ENCODE measurements around the gene ARSB.
"Not testable (repeated sequence)": the region's sequence is repeated elsewhere in the genome, so short reads cannot be mapped to it uniquely, and the experiment has no call there.

ARSB gene

DNA sequence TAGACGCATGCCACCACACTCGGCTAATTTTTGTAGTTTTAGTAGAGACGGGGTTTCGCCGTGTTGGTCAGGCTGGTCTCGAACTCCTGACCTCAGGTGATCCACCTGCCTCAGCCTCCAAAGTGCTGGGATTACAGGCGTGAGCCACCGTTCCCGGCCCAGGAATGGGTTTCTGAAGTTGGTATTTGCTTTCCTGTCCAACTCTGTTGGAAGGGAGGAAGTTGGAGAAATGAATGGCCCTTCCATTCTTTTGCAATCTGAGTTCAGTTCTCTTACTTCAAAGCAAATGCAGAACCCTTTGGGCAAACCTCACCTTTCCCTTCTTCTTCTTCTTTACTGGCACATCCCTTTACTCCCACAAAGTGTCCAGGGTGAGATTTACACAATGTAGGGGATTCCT lies 1.9 kb downstream of the ARSB start:
- not testable (repeated sequence) for H3K9me3 ChIP-seq (ENCODE audit: control insufficient read depth, insufficient read depth, low read length); H3K9ac ChIP-seq (ENCODE audit: low read depth, low read length); H3K36me3 ChIP-seq (ENCODE audit: insufficient read depth, low read length); H3K4me1 ChIP-seq (ENCODE audit: insufficient read depth, low read length)

DNA sequence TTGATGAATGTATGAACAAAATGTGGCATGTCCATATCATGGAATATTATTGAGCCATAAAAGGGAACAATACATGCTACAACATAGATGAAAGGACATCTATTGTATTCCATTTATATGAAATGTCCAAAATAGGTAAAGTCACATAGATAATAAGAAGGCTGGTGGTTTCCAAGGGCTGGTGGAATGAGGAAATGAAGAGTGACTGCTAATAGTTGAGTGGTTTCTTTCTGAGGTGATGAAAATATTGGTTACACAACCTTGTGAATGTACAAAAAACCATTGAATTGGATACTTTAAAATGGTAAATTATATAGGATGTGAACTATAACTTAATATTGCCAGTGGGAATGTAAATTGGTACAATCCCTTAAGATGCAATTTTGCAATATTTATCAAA lies 5.2 kb downstream of the ARSB start:
- no peaks in the 10 kb centered on the region; the same call in 1 of the 2 replicates for H3K4me1 ChIP-seq (ENCODE audit: insufficient read depth, low read length)

DNA sequence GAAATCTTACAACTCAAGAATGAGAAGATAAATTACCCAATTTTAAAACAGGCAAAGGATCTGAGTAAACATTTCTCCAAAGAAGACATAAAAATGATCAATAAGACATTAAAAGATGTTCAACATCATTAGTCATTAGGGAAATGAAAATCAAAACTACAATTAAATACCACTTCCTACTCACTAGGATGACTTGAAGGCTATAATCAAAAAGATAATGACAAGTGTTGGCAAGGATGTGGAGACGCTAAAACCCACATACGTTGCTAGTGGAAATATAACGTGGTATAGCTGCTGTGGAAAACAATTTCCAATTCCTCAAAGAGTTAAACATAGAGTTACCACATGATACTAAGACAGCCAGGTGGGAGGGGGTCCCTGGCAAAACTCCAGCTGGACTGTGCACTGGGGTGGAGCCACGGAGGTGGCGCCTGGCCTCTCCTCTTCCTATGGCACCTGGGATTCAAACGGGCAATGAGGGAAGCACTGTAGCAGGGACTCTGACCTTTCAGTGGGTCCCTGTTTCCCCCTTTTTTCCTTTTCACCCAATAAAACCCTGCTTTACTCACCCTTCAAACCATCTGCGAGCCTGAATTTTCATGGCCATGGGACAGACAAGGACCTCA lies 5.9 kb downstream of the ARSB start:
- H3K9ac ChIP-seq (ENCODE audit: low read depth, low read length), result no peak overlapping the region
- no peaks in the 10 kb centered on the region for H3K36me3 ChIP-seq (ENCODE audit: insufficient read depth, low read length)
- no peaks in the 10 kb centered on the region; the same call in 1 of the 2 replicates for H3K4me1 ChIP-seq (ENCODE audit: insufficient read depth, low read length)
- H3K9me3 ChIP-seq (ENCODE audit: control insufficient read depth, insufficient read depth, low read length), result no peaks in the 10 kb centered on the region

More for the DNA sequence above, 5.2 kb downstream of the ARSB start:
- Histone ChIP-seq H3K9me3 (ENCODE audit: control insufficient read depth, insufficient read depth, low read length) (no peaks in the 10 kb centered on the region), H3K36me3 (ENCODE audit: insufficient read depth, low read length) (no peaks in the 10 kb centered on the region), H3K9ac (ENCODE audit: low read depth, low read length) (no peak overlapping the region)

DNA sequence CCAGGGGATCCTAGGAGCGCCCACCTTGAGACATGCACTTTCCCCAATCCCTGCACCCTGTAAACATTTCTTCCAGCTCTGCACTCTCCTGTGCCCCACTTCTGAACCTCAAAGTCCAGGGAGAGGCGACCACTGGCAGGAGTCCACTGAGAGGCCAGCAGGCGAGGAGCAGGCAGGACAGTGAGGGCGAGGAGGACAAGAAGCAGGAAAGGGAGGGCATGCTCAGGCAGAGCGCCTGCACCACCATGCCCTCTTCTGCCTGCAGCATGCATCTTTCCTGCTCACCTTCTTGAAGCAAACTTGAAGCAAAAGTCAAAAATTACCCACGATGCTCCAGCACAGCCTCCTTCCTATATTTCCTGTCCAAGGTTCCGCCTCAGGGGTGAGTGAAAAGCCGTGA lies 10.1 kb downstream of the ARSB start:
- Histone ChIP-seq H3K9ac (ENCODE audit: low read depth, low read length) (no peak overlapping the region), H3K36me3 (ENCODE audit: insufficient read depth, low read length) (no peaks in the 10 kb centered on the region), H3K9me3 (ENCODE audit: control insufficient read depth, insufficient read depth, low read length) (no peaks in the 10 kb centered on the region), H3K4me1 (ENCODE audit: insufficient read depth, low read length) (no peaks in the 10 kb centered on the region; the same call in 1 of the 2 replicates)

DNA sequence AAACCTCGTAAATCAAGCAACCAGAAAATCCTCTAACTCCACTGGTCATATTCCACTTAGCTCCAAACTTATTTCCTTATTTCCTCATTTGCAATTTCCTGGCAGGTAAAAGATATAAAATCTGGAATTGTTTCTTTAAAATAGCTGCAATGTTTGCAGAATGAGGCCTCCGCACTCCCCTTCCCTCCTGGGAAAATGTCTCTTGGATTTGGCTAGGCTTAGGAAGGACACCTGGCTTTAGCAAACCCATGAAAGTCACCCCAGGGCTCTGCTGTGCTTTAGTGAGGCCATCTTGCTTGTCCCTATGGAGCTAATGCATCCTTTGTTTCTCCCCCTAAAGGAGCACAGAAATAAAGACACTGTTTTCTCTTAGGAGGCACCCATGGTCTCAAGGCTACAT lies 10.5 kb downstream of the ARSB start:
- no peak overlapping the region for H3K9ac ChIP-seq (ENCODE audit: low read depth, low read length)
- no peaks in the 10 kb centered on the region for H3K9me3 ChIP-seq (ENCODE audit: control insufficient read depth, insufficient read depth, low read length)
- H3K36me3 ChIP-seq (ENCODE audit: insufficient read depth, low read length), result no peaks in the 10 kb centered on the region
- H3K4me1 ChIP-seq (ENCODE audit: insufficient read depth, low read length), result no peaks in the 10 kb centered on the region; the same call in 1 of the 2 replicates

DNA sequence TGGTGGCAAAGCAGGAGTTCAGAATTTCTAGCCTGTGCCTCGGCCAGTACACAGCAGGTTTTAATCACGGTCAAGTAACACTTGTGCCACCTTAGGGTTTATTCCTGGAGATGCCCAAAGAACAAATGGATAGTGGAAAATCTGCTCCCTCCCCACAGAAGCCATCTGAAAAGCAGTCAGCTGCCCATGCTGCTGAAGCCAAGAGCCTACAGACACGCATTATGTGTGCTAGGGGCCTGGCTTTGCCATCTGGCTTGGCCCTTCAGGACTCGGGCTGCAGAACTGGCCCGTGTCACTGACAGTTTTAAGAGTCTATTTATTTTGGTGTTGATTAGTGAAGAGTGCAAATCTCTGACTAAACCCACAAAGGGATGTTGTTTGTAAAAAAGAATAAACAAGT lies 11.1 kb downstream of the ARSB start:
- no peaks in the 10 kb centered on the region for H3K36me3 ChIP-seq (ENCODE audit: insufficient read depth, low read length)
- H3K9me3 ChIP-seq (ENCODE audit: control insufficient read depth, insufficient read depth, low read length), result no peaks in the 10 kb centered on the region

DNA sequence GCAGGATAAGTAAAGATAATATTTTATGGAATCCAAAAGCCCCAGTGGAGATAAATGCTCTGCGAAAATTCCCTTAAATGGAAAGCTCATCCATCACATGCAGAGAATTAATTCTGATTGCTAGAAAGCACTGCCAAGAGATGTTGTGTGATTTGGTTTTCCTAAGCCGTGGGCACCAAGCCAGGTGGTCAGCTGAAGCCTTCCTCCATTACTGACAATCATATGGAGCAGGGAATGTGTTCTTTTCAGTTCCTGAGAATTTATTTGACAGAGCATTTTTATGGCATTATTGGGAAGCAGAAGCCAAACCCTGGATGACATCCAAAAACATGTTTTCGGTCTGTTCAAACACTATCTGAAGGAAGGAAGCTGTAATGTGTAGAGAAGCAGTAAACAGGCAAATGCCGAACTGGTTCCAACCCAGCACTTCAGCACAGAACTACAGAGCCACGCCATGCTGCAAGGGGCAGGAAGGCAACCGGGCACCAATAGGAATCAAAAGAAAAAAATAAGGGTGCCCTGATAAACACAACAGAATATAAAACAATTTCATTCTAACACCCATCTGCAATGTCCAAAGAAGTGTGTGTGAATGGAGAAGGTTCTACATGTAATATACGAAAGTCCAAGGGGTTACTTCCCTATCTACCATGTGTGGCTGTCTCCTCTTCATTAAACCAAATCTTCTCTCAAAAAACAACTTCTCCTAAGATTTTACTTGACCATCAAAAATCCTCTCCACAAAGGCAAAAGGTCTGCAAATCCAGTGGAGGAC lies 12.3 kb downstream of the ARSB start:
- Histone ChIP-seq H3K36me3 (ENCODE audit: insufficient read depth, low read length) (no peaks in the 10 kb centered on the region), H3K4me1 (ENCODE audit: insufficient read depth, low read length) (no peaks in the 10 kb centered on the region; the same call in 1 of the 2 replicates), H3K9me3 (ENCODE audit: control insufficient read depth, insufficient read depth, low read length) (no peaks in the 10 kb centered on the region), H3K9ac (ENCODE audit: low read depth, low read length) (no peak overlapping the region)

More for the DNA sequence above, 11.1 kb downstream of the ARSB start:
- Histone ChIP-seq H3K4me1 (ENCODE audit: insufficient read depth, low read length) (no peaks in the 10 kb centered on the region; the same call in 1 of the 2 replicates), H3K9ac (ENCODE audit: low read depth, low read length) (no peak overlapping the region)

DNA sequence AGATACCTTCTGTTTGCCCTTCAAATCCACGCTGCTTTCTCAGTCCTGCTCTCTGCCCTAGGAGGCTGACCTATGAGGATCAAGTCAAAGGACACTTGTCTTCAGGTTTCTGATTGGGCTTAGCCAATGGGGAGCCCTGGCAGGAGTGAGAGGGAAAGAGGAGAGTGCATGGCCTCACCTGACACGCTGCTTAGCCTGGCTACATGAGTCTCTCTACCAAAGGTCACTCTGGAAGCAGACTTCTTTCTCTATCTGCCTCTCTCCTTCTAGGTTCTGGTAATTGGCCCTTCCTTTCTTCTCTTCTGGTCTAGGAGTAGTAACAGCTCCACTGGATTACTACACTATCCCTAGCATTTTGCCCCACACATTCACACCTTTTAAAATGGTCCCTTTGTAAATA lies 13.1 kb downstream of the ARSB start:
- Histone ChIP-seq H3K4me1 (ENCODE audit: insufficient read depth, low read length) (no peaks in the 10 kb centered on the region; the same call in 1 of the 2 replicates), H3K36me3 (ENCODE audit: insufficient read depth, low read length) (no peaks in the 10 kb centered on the region), H3K9ac (ENCODE audit: low read depth, low read length) (no peak overlapping the region), H3K9me3 (ENCODE audit: control insufficient read depth, insufficient read depth, low read length) (no peaks in the 10 kb centered on the region)

DNA sequence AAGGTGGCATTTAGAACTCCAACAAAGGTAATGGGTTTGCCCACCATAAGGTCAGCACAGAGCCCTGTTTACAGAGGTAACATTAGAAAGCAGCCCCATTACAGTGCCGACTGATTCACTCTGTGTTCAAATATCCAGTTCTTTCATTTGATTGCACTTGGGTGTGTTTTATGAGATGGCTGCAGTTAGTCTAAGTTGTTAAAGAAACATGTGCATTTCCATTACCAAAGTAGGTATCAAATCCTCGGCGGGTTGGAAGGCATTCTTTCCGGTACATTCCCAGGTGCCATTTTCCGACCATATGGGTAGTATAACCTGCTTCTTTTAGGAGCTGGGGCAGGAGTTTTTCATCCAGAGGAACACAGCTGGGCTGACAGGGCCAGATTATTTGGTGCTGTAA lies 16.3 kb downstream of the ARSB start:
- no peaks in the 10 kb centered on the region for H3K4me1 ChIP-seq (ENCODE audit: insufficient read depth, low read length)
- no peaks in the 10 kb centered on the region for H3K36me3 ChIP-seq (ENCODE audit: insufficient read depth, low read length)
- H3K9me3 ChIP-seq (ENCODE audit: control insufficient read depth, insufficient read depth, low read length), result no peaks in the 10 kb centered on the region
- no peak overlapping the region for H3K9ac ChIP-seq (ENCODE audit: low read depth, low read length)

DNA sequence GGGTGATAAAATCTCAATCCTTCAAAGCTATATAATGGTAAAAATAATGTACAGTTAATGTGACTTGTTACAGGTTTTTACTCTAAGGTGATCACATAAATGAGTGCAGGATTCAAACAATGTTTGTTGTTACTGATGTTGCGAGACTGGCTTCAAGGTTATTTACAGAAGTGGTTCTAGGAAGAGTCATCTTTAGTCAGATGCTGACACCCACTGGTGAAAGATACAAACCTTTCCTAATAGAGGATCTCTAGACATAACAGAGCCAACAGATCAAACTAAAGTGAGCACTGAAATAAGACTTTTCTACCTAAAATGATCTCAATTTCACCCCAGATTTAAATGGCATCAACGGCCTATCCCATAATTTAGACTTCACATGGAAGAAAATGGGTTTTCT lies 20.2 kb downstream of the ARSB start:
- no peaks in the 10 kb centered on the region for H3K4me1 ChIP-seq (ENCODE audit: insufficient read depth, low read length)
- no peaks in the 10 kb centered on the region for H3K36me3 ChIP-seq (ENCODE audit: insufficient read depth, low read length)
- no peaks in the 10 kb centered on the region for H3K9me3 ChIP-seq (ENCODE audit: control insufficient read depth, insufficient read depth, low read length)
- no peak overlapping the region for H3K9ac ChIP-seq (ENCODE audit: low read depth, low read length)

DNA sequence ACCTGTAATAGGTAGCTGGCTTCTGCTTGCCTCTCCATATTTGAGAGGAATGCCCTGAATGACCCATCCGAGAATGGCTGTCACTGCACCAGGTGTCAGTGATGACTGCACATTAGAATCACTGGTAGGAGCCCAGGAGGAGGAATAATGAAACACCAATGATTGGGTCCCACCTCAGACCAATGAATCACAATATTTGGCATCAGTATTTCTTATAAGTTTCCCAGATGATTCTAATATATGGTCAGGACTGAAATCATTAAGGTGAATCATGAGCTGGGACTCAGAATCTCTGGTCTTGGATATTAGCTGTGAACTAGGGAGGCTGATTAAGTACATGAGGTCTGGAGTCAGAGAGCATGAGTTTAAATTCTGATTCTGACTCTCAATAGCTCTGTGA lies 23.4 kb downstream of the ARSB start:
- Histone ChIP-seq H3K36me3 (ENCODE audit: insufficient read depth, low read length) (no peaks in the 10 kb centered on the region), H3K4me1 (ENCODE audit: insufficient read depth, low read length) (no peaks in the 10 kb centered on the region), H3K9ac (ENCODE audit: low read depth, low read length) (no peak overlapping the region), H3K9me3 (ENCODE audit: control insufficient read depth, insufficient read depth, low read length) (no peaks in the 10 kb centered on the region)

DNA sequence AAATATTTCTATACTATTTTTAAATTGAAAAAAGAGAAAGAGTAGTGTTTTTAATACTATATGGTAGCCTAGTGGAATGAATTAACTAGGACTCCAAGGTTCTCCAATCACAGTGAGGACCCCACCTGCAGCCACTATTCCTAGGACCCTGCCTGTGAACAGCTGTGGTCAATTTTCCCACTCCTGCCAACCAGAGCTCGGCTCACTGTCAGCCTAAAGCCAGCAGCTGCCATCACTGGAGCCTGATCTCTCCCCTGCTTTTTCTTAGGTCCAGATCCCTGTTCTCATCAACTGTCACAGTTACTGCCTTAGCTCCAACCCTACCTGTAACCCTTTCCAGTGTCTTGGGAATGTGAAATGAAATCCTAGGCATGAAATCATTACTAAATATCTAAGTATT lies 25.3 kb downstream of the ARSB start:
- Histone ChIP-seq H3K9ac (ENCODE audit: low read depth, low read length) (no peak overlapping the region), H3K9me3 (ENCODE audit: control insufficient read depth, insufficient read depth, low read length) (no peaks in the 10 kb centered on the region), H3K36me3 (ENCODE audit: insufficient read depth, low read length) (no peaks in the 10 kb centered on the region), H3K4me1 (ENCODE audit: insufficient read depth, low read length) (no peaks in the 10 kb centered on the region)

DNA sequence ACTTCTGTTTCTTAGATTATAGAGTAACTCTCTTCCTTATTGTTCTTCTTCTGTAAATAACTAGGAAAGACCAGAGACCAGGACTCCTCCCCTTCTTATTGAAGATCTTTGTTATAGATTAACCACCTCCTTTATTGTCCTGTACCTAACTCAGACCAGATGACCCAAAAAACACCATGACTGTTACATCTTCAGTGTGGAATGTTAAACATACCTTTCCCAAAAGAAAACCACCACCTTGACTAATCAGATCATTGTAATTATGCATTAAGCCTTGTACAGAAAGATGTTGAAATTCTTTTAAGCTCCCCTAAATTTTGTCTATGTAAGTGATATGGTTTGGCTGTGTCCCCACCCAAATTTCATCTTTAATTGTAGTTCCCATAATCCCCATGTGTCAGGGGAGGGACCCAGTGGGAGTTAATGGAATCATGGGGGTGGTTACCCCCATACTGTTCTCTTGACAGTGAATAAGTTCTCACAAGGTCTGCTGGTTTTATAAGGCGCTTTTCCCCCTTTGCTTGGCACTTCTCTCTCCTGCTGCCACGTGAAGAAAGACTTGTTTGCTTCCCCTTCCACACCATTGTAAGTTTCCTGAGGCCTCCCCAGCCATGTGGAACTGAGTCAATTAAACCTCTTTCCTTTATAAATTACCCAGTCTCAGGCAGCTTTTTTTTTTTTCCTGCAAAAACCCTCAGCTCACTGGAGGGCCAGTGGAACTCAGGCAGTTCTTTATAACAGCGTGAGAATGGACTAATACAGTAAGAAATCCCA lies 26.3 kb downstream of the ARSB start:
- Histone ChIP-seq H3K9ac (ENCODE audit: low read depth, low read length) (no peak overlapping the region), H3K36me3 (ENCODE audit: insufficient read depth, low read length) (no peaks in the 10 kb centered on the region)

DNA sequence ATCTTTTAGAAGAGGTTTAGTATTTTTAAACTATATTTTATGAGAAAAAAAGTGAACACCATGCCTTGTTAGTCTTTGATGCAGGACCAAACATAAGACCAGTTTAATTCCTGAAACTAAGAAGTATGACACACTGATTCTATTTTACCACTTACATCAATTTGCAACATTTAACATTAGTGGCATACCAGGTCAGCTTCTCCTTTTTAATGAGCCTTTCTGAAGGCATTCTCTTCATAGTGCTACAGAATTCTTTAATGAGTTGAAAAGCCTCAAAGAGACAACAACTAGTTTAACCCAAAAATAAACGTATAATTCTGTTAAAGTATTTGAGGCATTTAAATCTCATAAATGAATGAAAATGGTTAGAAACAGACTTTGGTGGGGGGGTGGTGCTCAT lies 28.2 kb downstream of the ARSB start:
- no peaks in the 10 kb centered on the region for H3K36me3 ChIP-seq (ENCODE audit: insufficient read depth, low read length)
- H3K9ac ChIP-seq (ENCODE audit: low read depth, low read length), result no peak overlapping the region
- 0 out of 2 replicates have a peak, but pooled peaks cover 3% of the 10 kb centered on the region for H3K4me1 ChIP-seq (ENCODE audit: insufficient read depth, low read length)
- H3K9me3 ChIP-seq (ENCODE audit: control insufficient read depth, insufficient read depth, low read length), result no peaks in the 10 kb centered on the region

More for the DNA sequence above, 26.3 kb downstream of the ARSB start:
- Histone ChIP-seq H3K9me3 (ENCODE audit: control insufficient read depth, insufficient read depth, low read length) (no peaks in the 10 kb centered on the region), H3K4me1 (ENCODE audit: insufficient read depth, low read length) (no peaks in the 10 kb centered on the region)
